HUES48 (cell line): ENCODE measurements around the gene MACC1.

ENCODE experiments used
- H3K27ac ChIP-seq: one replicate; pipeline ENCODE4 v1.7.0; 2013; ENCODE audit warnings: low read depth, low read length, inconsistent platforms
- H3K27me3 ChIP-seq: 2 replicates; pipeline ENCODE4 v1.6.1; 2013; ENCODE audit warnings: mild to moderate bottlenecking, low read length; ENCODE audit not compliant: control insufficient read depth, insufficient read depth
- H3K36me3 ChIP-seq: 2 replicates; pipeline ENCODE4 v1.6.1; 2013; ENCODE audit warnings: low read length; ENCODE audit not compliant: control insufficient read depth, insufficient read depth
- H3K4me1 ChIP-seq: 2 replicates; pipeline ENCODE4 v1.6.1; 2013; ENCODE audit warnings: mild to moderate bottlenecking, low read length; ENCODE audit not compliant: control insufficient read depth, insufficient read depth
- H3K4me3 ChIP-seq: 2 replicates; pipeline ENCODE4 v1.5.1; 2013; ENCODE audit warnings: mild to moderate bottlenecking, low read depth, low read length
- H3K9ac ChIP-seq: 2 replicates; pipeline ENCODE4 v1.6.1; 2013; ENCODE audit warnings: mild to moderate bottlenecking, low read depth, low read length, moderate library complexity
- H3K9me3 ChIP-seq: 2 replicates; pipeline ENCODE4 v1.6.1; 2013; ENCODE audit warnings: low read length; ENCODE audit not compliant: control insufficient read depth, insufficient read depth

The MACC1 gene

DNA sequence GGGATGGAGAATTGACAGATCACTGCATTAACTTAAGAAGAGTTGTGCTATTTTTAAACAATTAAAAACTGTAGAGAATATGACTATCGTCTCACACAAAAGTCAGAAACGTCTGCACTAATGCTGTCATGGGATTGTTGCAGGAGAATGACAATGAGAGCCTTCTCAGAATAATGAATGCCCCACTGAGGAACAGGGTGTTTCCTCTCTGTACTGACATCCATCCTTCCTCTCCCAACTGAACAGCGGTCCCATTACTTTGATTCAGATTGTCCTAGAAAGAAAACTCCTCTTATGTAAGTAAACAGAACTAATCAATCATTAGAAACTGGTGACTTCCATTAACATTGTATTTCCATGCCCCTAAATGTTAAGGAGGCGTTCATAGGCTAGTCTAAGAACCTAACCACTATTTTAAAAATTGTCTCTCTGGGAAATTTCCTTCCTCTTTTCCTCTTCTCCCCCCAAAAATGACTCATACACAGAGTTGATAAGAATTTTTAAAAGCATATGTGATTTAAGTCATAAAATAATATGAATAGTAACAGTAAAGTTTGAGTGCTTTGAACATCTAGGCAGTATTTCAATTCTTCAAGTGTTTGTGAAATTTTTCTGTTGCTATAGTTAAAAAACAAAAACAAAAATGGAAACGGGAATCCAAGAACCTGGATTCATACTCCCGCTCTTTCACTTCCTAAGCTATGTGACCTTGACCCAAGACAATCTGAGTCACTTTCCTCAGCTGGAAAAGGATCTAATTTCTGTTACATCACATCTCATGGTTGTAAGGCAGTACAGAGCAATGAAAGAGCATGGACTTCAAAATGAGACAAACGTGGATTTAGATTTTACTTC is 12.7 kb upstream of the MACC1 start:
- H3K9ac ChIP-seq: no peak overlapping the region
- no peak overlapping the region for H3K27ac ChIP-seq
- H3K4me3 ChIP-seq: no peak overlapping the region
- no peaks in the 10 kb centered on the region for H3K9me3 ChIP-seq
- no peaks in the 10 kb centered on the region for H3K27me3 ChIP-seq
- H3K4me1 ChIP-seq: no peaks in the 10 kb centered on the region
- H3K36me3 ChIP-seq: no peaks in the 10 kb centered on the region

DNA sequence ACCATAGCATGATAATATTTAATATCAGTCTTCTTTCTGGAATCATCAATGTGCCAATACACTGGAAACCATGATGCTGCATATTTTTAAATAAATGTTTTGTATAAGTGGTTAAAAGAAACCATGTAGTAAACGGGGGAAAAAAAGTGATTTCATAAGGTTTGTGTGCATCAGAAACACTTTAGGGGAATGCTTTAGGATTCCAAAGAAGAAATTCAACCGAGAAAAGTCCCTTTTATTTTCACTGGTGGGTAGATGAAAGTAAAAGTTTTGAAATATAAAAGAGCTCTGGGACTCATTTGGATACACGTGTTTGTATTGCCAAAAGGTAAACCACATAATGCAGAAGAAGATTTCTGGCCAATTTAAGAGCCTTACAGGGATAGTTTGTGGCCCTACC is 11.9 kb upstream of the MACC1 start:
- Histone ChIP-seq H3K4me3 (no peak overlapping the region), H3K9ac (no peak overlapping the region), H3K9me3 (no peaks in the 10 kb centered on the region), H3K27me3 (no peaks in the 10 kb centered on the region), H3K4me1 (no peaks in the 10 kb centered on the region), H3K27ac (no peak overlapping the region), H3K36me3 (no peaks in the 10 kb centered on the region)

DNA sequence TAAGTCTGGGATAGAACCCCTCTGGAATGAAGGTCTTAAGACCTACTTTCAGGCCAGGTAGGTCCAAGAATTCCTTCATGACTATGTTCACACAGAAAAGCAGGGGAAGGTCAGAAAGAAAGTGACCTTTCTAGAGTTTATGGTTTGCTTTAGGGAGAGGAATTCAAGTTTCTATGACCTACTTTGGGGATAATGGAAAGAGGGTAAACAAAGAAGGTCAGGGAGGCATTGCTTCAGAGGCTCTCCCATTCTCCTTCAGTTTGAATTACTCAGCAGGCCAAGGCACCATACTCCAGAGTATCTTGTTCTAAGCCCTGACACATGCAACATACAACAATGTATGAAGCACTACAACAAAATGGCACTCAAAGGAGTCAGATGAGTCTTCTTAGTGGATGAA is 11.5 kb upstream of the MACC1 start:
- Histone ChIP-seq H3K27me3 (no peaks in the 10 kb centered on the region), H3K4me3 (no peak overlapping the region), H3K4me1 (no peaks in the 10 kb centered on the region), H3K27ac (no peak overlapping the region), H3K9me3 (no peaks in the 10 kb centered on the region), H3K9ac (no peak overlapping the region), H3K36me3 (no peaks in the 10 kb centered on the region)

DNA sequence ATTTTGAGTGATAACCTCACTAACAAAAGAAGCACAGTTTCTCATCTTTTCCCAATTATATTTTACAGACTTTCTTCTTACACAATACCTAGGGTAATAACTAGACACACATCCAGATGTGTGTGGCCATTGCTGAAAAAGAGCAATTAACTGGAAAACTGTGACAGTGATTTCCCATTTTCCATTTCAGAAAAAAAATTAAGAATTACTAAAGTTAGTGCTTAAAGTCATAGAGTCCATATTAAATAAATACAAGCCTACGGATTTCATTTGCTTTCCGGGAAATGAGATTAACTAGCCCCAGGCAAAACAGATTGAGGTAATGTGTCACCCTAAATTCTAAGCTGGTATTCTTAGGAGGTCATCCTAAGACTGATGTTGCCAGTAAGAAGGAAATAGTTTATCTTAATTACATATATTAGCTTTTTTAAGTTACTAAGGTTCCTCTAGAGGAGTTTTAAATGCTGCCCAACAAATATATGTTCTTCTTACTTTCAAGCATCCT is 10.2 kb upstream of the MACC1 start:
- Histone ChIP-seq H3K9me3 (no peaks in the 10 kb centered on the region), H3K4me3 (no peak overlapping the region), H3K9ac (no peak overlapping the region), H3K36me3 (no peaks in the 10 kb centered on the region), H3K4me1 (no peaks in the 10 kb centered on the region), H3K27me3 (no peaks in the 10 kb centered on the region), H3K27ac (no peak overlapping the region)

DNA sequence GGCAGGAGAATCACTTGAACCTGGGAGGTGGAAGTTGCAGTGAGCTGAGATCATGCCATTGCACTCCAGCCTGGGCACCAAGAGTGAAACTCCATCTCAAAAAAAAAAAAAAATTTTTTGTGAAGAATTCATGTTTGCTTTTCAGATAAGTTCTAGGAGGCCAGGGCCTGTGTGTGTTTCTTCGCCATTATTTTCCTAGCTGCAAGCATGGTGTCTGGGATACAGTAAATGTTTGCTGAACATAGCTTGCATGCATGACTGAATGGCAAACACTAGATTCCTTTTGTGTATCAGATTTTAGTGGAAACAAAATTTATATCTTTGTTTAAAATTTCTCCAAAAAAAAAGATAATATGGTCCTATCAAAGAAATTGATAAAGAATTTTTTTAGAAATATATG is 9.7 kb upstream of the MACC1 start:
- no peaks in the 10 kb centered on the region for H3K9me3 ChIP-seq
- H3K4me1 ChIP-seq: no peaks in the 10 kb centered on the region
- no peaks in the 10 kb centered on the region for H3K36me3 ChIP-seq
- no peaks in the 10 kb centered on the region for H3K27me3 ChIP-seq
- H3K27ac ChIP-seq: no peak overlapping the region
- H3K9ac ChIP-seq: no peak overlapping the region
- H3K4me3 ChIP-seq: no peak overlapping the region

DNA sequence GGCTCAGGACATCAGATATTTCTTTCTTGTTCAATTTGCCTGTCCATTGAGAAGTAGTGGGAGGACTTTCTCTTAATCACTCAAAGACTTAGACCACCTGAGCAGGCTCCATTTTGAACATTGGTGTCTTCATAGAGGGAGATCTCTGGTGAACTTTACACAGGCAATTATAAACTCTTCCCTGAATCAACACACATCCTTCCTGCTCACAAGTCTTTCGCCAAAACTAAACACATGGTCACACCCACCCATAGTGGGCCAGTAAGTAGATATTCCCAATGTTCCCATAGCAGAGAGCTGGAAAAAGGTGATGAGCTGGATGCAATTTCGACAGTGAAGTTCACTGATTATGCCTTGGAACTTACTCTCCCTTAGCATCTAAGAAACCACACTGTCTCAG is 8.2 kb upstream of the MACC1 start:
- H3K4me3 ChIP-seq: no peak overlapping the region
- H3K9me3 ChIP-seq: no peaks in the 10 kb centered on the region
- no peak overlapping the region for H3K9ac ChIP-seq
- no peaks in the 10 kb centered on the region; the same call in 1 of the 2 replicates for H3K4me1 ChIP-seq
- H3K27me3 ChIP-seq: no peaks in the 10 kb centered on the region
- H3K27ac ChIP-seq: no peak overlapping the region
- peaks cover 5% of the 10 kb centered on the region for H3K36me3 ChIP-seq

DNA sequence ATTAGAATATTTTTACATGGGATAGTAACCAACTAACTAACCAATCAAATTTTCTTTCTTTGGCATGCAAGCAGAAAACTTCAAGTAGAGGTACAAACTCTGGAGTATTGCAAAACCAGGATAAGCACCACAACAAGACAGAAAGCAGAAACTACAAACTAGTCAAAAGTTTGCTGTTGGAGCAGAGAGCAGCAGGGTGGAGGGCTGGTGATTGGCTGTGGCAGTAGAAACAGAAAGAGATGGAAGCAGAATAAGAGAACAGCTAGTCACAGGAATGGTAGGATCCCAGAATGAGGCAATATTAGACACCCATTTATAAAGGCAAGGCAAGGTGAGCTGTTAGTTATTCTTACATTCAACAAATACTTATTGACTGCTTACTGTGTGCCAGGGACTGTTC is 6.8 kb upstream of the MACC1 start:
- peaks cover 5% of the 10 kb centered on the region for H3K36me3 ChIP-seq
- no peaks in the 10 kb centered on the region for H3K9me3 ChIP-seq
- H3K4me3 ChIP-seq: no peak overlapping the region
- no peak overlapping the region for H3K9ac ChIP-seq
- no peak overlapping the region for H3K27ac ChIP-seq
- peaks cover 11% of the 10 kb centered on the region for H3K4me1 ChIP-seq
- H3K27me3 ChIP-seq: no peaks in the 10 kb centered on the region

DNA sequence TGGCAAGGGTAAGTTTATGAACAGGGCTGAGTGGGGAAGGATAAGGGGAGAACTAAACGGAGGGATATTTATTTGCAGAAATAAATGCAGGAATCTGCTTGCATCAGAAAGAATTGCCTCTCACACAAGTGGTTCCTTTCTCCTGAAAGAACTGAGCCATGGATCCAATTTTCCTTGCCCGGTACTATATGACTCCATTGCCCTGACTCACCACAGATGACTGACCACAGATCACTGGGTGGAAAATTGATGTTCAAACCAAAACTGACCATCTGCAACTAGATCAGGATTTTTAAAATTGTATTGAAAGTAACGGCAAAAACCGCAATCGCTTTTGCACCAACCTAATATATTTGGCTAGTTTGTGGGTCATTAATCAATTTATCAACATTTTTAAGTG is 6.2 kb upstream of the MACC1 start:
- Histone ChIP-seq H3K36me3 (peaks cover 5% of the 10 kb centered on the region), H3K27ac (no peak overlapping the region), H3K27me3 (no peaks in the 10 kb centered on the region), H3K4me1 (peaks cover 18% of the 10 kb centered on the region), H3K4me3 (no peak overlapping the region), H3K9me3 (no peaks in the 10 kb centered on the region), H3K9ac (no peak overlapping the region)

DNA sequence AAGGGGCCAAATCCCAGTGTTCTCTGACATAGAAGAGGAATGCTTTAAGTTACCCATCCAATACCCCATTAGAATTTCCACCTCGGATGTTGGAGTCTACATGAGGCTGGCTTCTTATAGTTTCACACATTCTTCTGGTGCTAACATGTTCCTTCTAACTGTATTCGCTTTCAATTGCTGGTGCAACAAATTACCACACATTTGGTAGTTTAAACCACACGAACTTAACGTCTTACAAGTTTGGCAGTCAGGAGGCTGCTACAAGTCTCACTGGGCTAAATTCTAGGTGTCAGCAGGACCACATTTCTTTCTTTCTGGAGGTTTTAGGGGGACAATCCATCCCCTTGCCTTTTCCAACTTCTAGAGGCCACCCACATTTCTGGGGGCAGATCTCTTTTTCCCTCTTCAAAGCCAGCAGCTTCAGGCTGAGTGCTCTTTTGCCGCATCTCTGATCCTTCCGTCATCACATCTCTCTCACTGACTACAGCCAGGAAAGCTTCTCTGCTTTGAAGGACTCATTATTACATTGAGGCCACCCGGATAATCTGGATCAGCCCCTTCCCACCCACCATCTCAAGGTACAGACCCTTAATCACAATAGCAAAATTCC is 5.1 kb upstream of the MACC1 start:
- H3K9ac ChIP-seq: no peak overlapping the region
- H3K27ac ChIP-seq: no peak overlapping the region

DNA sequence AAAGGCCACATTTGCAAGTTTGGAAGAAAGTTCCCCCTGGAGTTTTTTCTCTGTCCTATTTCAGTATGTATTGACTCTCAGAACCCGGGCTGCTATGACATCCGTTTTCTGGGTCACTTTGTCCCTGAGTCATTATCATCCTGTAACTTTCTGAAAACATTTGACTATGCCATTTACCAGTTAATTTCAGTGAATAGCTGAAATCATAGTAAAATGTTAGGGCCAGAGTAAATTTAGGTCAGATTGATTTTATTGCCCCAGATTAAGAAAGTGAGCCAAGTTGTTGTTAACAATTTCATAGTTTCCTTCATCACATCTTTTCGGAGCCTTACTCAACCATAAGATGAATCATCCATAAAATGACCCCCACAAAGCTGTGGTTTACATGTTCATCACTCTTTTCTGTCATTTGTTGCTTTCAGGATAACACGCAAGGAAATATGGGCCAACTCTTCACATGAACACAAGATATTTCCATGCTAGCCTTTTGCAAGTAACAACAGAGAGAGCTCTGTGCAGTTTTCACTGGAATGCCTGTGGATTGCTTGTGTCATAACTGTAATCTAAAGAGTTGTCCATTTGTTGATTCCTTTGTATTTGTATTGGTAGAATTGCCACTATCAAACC is 3.9 kb upstream of the MACC1 start:
- H3K9me3 ChIP-seq: no peaks in the 10 kb centered on the region
- H3K36me3 ChIP-seq: peaks cover 5% of the 10 kb centered on the region
- peaks cover 34% of the 10 kb centered on the region for H3K4me1 ChIP-seq
- no peak overlapping the region for H3K27ac ChIP-seq
- H3K4me3 ChIP-seq: no peak overlapping the region
- no peaks in the 10 kb centered on the region for H3K27me3 ChIP-seq
- no peak overlapping the region for H3K9ac ChIP-seq

More for the DNA sequence above, 5.1 kb upstream of the MACC1 start:
- H3K36me3 ChIP-seq: peaks cover 5% of the 10 kb centered on the region
- H3K9me3 ChIP-seq: no peaks in the 10 kb centered on the region
- H3K27me3 ChIP-seq: no peaks in the 10 kb centered on the region
- no peak overlapping the region for H3K4me3 ChIP-seq
- H3K4me1 ChIP-seq: peaks cover 28% of the 10 kb centered on the region

DNA sequence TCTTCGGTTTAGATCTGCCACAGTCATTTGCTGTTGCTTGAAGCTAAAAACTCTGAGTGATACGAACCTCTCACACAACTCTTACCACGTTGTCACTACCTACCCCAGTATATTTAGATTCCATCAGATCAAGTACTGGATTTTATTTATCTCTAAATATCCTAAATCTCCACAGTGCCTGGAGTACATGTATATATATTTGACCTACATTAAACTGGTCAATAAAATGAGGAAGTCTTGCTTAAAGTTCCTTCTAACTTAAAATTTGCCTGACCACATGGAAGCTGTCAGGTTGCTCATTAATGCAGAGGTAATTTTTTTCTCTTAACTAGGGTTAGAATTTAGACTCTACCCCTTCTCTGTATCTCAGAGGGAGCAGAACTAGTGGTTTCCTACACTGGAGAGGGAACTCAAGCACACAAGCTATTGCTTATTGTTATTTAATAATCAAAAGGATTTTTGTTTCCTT is 3.1 kb upstream of the MACC1 start:
- Histone ChIP-seq H3K9ac (no peak overlapping the region), H3K27me3 (no peaks in the 10 kb centered on the region), H3K36me3 (peaks cover 5% of the 10 kb centered on the region), H3K4me1 (peaks cover 37% of the 10 kb centered on the region), H3K27ac (peak overlapping the region; percentile 78), H3K9me3 (no peaks in the 10 kb centered on the region), H3K4me3 (no peak overlapping the region)
